Lung microvascular endothelial cell (primary cell): Measurements from ENCODE around the gene ANKRD6. TPM values are rescaled to one million over a fixed set of nuclear protein-coding genes. Genes with fewer than 3 reads are reported as not detected.

Source experiments
- DNase-seq, 2 donors: peaks; one replicate each; pipeline versions ENCODE4 v3.0.0 to v3.0.0-alpha.2; 2010; ENCODE audit warnings: low read depth in 2 of 2
- total RNA-seq: library from RNA; depleted of rRNA; stranded (reverse); fragments of >200 nt; gene quantifications from 2 replicates; pipeline ENCODE4 v1.2.1, GENCODE V29; 2014

The ANKRD6 gene
- total RNA-seq, 1 donor from 2014 or later: 13.9 TPM

- DNase-seq: no peak
Measured at GRCh38 chr6:89506716-89507617, 74.0 kb downstream of the ANKRD6 start.

GRCh38 chr6:89508755-89509563 lies 76.0 kb downstream of the ANKRD6 start:
- no peak for DNase-seq

GRCh38 chr6:89509777-89510281 lies 76.9 kb downstream of the ANKRD6 start:
- peak in 1 of 2 donors; percentile 23 for DNase-seq

- no peak for DNase-seq
Measured at GRCh38 chr6:89510393-89510792, 77.4 kb downstream of the ANKRD6 start.

- no peak for DNase-seq
Measured at GRCh38 chr6:89518352-89519055, 85.6 kb downstream of the ANKRD6 start.

GRCh38 chr6:89520736-89521135 lies 87.8 kb downstream of the ANKRD6 start:
- DNase-seq: no peak

GRCh38 chr6:89522778-89523177 lies 89.8 kb downstream of the ANKRD6 start:
- no peak for DNase-seq

- DNase-seq: no peak
Measured at GRCh38 chr6:89525786-89526562, 93.0 kb downstream of the ANKRD6 start.

- no peak for DNase-seq
Measured at GRCh38 chr6:89526563-89526869, 93.6 kb downstream of the ANKRD6 start.

GRCh38 chr6:89527634-89528033 lies 94.7 kb downstream of the ANKRD6 start:
- DNase-seq: no peak

- DNase-seq: no peak
Measured at GRCh38 chr6:89528866-89529265, 95.9 kb downstream of the ANKRD6 start.

GRCh38 chr6:89530982-89531381 lies 98.0 kb downstream of the ANKRD6 start:
- DNase-seq: no peak

GRCh38 chr6:89536231-89536630 lies 103.3 kb downstream of the ANKRD6 start:
- DNase-seq: no peak

GRCh38 chr6:89539779-89540178 lies 106.8 kb downstream of the ANKRD6 start:
- DNase-seq: no peak

- no peak for DNase-seq
Measured at GRCh38 chr6:89542081-89542857, 109.3 kb downstream of the ANKRD6 start.

GRCh38 chr6:89542866-89543265 lies 109.9 kb downstream of the ANKRD6 start:
- DNase-seq: no peak

- no peak for DNase-seq
Measured at GRCh38 chr6:89547281-89547680, 114.3 kb downstream of the ANKRD6 start.

- no peak for DNase-seq
Measured at GRCh38 chr6:89553431-89553830, 120.5 kb downstream of the ANKRD6 start.

- DNase-seq: no peak
Measured at GRCh38 chr6:89554106-89554505, 121.2 kb downstream of the ANKRD6 start.

GRCh38 chr6:89555031-89555430 lies 122.1 kb downstream of the ANKRD6 start:
- DNase-seq: no peak
